Panc1 (cell line): Measurements from ENCODE around the gene LRMDA. TPM values are rescaled to one million over a fixed set of nuclear protein-coding genes. Genes with fewer than 3 reads are reported as not detected.

Experiments used
- ATAC-seq: fragments of 200-7000 bp; cut with Tn5 transposase; 2 replicates; pipeline ENCODE4 v1.9.1; 2020; ENCODE audit warnings: mild to moderate bottlenecking, moderate library complexity
- BruUV-seq: library from RNA; stranded (reverse); fragments of 400-500 nt; replicated peaks from 2 replicates; lab custom pipeline; 2021; lab: Mats Ljungman, UMichigan
- CTCF ChIA-PET: fragments of 300-600 bp; sonication (Branson Sonifier 250); formaldehyde crosslinking; loops from one replicate; lab custom pipeline; 2022; ENCODE audit warnings: antibody characterized with exemption; lab: Charles Lee
- POLR2A ChIA-PET: fragments of 300-600 bp; sonication (Branson Sonifier 250); formaldehyde crosslinking; loops from one replicate; lab custom pipeline; 2022; ENCODE audit warnings: antibody characterized with exemption; lab: Charles Lee
- DNase-seq: peaks from one replicate; pipeline ENCODE4 v3.0.0-alpha.2; 2010; ENCODE audit warnings: low read depth, low spot score
- H3K27ac ChIP-seq: 2 replicates; pipeline ENCODE4 v1.5.1; 2011; ENCODE audit warnings: mild to moderate bottlenecking, low read length, inconsistent platforms
- H3K27me3 ChIP-seq: fragments of 200-500 bp; sonication (Bioruptor generic); 2 replicates; pipeline ENCODE4 v1.6.0; 2014; ENCODE audit warnings: low read length, inconsistent platforms; ENCODE audit not compliant: control insufficient read depth, insufficient read depth
- H3K36me3 ChIP-seq: fragments of 200-500 bp; sonication (Bioruptor generic); 2 replicates; pipeline ENCODE4 v1.5.1; 2014; ENCODE audit warnings: inconsistent platforms, mild to moderate bottlenecking, low read length, moderate library complexity; ENCODE audit not compliant: control insufficient read depth, insufficient read depth
- H3K4me1 ChIP-seq: 2 replicates; pipeline ENCODE4 v1.5.1; 2011; ENCODE audit warnings: inconsistent platforms, mild to moderate bottlenecking, low read length, moderate library complexity; ENCODE audit not compliant: control insufficient read depth, insufficient read depth
- H3K4me3 ChIP-seq, 2 experiments: 2 replicates each; pipeline ENCODE4 v1.5.1; 2011 to 2012; ENCODE audit warnings: low read depth in 2 of 2, low read length in 2 of 2, mild to moderate bottlenecking in 2 of 2, inconsistent platforms in 1 of 2, moderate library complexity in 1 of 2
- H3K9me3 ChIP-seq: fragments of 200-500 bp; sonication (Bioruptor generic); 2 replicates; pipeline ENCODE4 v1.5.1; 2014; ENCODE audit warnings: low read depth, mild to moderate bottlenecking, inconsistent platforms, low read length, moderate library complexity; ENCODE audit not compliant: control insufficient read depth, insufficient read depth
- POLR2AphosphoS5 ChIP-seq: IDR thresholded peaks from 2 replicates; pipeline ENCODE4 v1.6.1; 2012; ENCODE audit warnings: mild to moderate bottlenecking, low read depth, low read length, moderate library complexity
- SIN3A ChIP-seq: IDR thresholded peaks from 2 replicates; pipeline ENCODE4 v1.6.1; 2012; ENCODE audit warnings: low read depth, mild to moderate bottlenecking, low read length, moderate library complexity, borderline replicate concordance; ENCODE audit not compliant: insufficient read depth
- TCF7L2 ChIP-seq: IDR thresholded peaks from 2 replicates; pipeline ENCODE4 v1.6.1; 2011; ENCODE audit warnings: mild to moderate bottlenecking, low read depth, low read length, inconsistent platforms
- in situ Hi-C: cut with HindIII; loops from 2 replicates; pipeline ENCODE4 v1.10.0; 2016; ENCODE audit warnings: low sequenced_read_pairs, low pct_unique_long_range_greater_than_20kb
- intact Hi-C: fragments of 100-400 bp; cut with micrococcal nuclease; formaldehyde crosslinking; loops from one replicate; pipeline ENCODE4 v1.10.0; 2022; ENCODE audit not compliant: unreplicated experiment
- total RNA-seq: library from RNA; stranded (reverse); gene quantifications from one replicate; pipeline ENCODE4 v1.2.1, GENCODE V29; 2021; ENCODE audit not compliant: unreplicated experiment
- TF ChIP-seq, protein P1 (sequence below), 2 experiments: IDR thresholded peaks; 2 replicates each; pipeline ENCODE4 v1.6.1; 2011 to 2012; ENCODE audit warnings: low read depth in 2 of 2, control low read depth in 1 of 2, low read length in 1 of 2, mild to moderate bottlenecking in 1 of 2, moderate library complexity in 1 of 2; ENCODE audit not compliant: insufficient read depth in 1 of 2
- TF ChIP-seq, protein P2 (sequence below): fragments of 450-650 bp; IDR thresholded peaks from 2 replicates; pipeline ENCODE4 v1.5.1; 2017; ENCODE audit warnings: mild to moderate bottlenecking

The LRMDA gene
- total RNA-seq, 1 experiment from 2014 or later, result 1.2 TPM

DNA sequence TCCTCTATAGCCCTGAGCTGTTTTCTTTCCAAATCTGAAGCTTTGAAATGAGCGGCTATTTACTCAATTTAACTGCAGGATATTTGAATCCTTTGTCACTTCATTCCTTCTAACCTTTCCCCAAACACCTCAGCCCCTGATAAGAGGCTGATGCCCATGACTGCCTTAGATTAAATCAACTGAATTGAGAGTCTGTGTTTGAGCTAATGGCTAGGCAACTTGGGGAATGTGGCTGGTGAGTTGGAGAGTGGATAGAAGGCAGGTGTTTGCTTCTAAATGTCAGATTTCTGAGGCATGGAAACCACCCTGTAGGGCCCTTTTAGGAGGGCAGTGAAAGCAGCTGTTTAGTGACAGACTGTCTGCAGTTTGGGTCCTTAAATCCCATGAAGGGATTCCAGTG is 759.9 kb downstream of the LRMDA start:
- POLR2A ChIA-PET, result no interaction called here
- no peak for ATAC-seq
- in situ Hi-C loops, result no loop called here

DNA sequence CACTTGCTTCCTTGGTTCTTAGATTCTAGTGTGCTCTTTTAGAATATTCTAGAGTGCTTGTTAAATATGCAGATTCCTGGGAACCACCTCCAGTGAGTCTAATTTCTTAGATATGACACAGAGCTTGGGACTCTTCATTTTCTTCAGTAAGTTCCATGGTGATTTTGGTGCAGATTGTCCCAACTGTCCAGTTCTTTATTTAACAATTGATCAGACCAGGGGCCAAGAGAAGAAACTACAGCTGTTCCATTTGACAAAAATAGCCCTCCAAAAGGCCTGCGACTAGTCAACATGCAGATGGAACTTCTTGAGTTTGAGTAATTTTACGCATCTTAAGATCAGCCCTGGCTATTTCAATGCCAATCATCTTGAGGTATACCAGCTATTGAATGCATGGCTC is 760.7 kb downstream of the LRMDA start:
- CTCF ChIA-PET, result no interaction called here

More for the DNA sequence above, 759.9 kb downstream of the LRMDA start:
- H3K9me3 ChIP-seq, result no peaks in the 10 kb centered on the region
- DNase-seq, result no peak
- intact Hi-C loops, result no loop called here
- no TSS peak for BruUV-seq
- H3K27me3 ChIP-seq, result peaks cover 2% of the 10 kb centered on the region; the same call in 1 of the 2 replicates
- CTCF ChIA-PET, result no interaction called here
- H3K36me3 ChIP-seq, result no peaks in the 10 kb centered on the region
- H3K4me3 ChIP-seq, result no peak overlapping the region
- TF ChIP-seq, protein P1, sequence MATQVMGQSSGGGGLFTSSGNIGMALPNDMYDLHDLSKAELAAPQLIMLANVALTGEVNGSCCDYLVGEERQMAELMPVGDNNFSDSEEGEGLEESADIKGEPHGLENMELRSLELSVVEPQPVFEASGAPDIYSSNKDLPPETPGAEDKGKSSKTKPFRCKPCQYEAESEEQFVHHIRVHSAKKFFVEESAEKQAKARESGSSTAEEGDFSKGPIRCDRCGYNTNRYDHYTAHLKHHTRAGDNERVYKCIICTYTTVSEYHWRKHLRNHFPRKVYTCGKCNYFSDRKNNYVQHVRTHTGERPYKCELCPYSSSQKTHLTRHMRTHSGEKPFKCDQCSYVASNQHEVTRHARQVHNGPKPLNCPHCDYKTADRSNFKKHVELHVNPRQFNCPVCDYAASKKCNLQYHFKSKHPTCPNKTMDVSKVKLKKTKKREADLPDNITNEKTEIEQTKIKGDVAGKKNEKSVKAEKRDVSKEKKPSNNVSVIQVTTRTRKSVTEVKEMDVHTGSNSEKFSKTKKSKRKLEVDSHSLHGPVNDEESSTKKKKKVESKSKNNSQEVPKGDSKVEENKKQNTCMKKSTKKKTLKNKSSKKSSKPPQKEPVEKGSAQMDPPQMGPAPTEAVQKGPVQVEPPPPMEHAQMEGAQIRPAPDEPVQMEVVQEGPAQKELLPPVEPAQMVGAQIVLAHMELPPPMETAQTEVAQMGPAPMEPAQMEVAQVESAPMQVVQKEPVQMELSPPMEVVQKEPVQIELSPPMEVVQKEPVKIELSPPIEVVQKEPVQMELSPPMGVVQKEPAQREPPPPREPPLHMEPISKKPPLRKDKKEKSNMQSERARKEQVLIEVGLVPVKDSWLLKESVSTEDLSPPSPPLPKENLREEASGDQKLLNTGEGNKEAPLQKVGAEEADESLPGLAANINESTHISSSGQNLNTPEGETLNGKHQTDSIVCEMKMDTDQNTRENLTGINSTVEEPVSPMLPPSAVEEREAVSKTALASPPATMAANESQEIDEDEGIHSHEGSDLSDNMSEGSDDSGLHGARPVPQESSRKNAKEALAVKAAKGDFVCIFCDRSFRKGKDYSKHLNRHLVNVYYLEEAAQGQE (IDR thresholded peaks at IDR 0.05; ENCODE audit: insufficient read depth in 1 of 2, low read depth in 2 of 2, low read length in 1 of 2), result no peak
- TF ChIP-seq POLR2AphosphoS5, result no peak
- no peak for TF ChIP-seq TCF7L2
- TF ChIP-seq, protein P2, sequence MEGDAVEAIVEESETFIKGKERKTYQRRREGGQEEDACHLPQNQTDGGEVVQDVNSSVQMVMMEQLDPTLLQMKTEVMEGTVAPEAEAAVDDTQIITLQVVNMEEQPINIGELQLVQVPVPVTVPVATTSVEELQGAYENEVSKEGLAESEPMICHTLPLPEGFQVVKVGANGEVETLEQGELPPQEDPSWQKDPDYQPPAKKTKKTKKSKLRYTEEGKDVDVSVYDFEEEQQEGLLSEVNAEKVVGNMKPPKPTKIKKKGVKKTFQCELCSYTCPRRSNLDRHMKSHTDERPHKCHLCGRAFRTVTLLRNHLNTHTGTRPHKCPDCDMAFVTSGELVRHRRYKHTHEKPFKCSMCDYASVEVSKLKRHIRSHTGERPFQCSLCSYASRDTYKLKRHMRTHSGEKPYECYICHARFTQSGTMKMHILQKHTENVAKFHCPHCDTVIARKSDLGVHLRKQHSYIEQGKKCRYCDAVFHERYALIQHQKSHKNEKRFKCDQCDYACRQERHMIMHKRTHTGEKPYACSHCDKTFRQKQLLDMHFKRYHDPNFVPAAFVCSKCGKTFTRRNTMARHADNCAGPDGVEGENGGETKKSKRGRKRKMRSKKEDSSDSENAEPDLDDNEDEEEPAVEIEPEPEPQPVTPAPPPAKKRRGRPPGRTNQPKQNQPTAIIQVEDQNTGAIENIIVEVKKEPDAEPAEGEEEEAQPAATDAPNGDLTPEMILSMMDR, result no peak
- TF ChIP-seq SIN3A, result no peak
- no peak overlapping the region for H3K27ac ChIP-seq
- H3K4me1 ChIP-seq, result no peaks in the 10 kb centered on the region

More for the DNA sequence above, 760.7 kb downstream of the LRMDA start:
- no peak overlapping the region for H3K27ac ChIP-seq
- intact Hi-C loops (no loop called here), in situ Hi-C loops (no loop called here)
- no peaks in the 10 kb centered on the region for H3K9me3 ChIP-seq
- no peak for DNase-seq
- POLR2A ChIA-PET, result no interaction called here
- H3K4me1 ChIP-seq, result no peaks in the 10 kb centered on the region
- ATAC-seq, result no peak
- no peaks in the 10 kb centered on the region for H3K36me3 ChIP-seq
- TF ChIP-seq SIN3A, result no peak
- no peak for TF ChIP-seq TCF7L2
- TF ChIP-seq POLR2AphosphoS5, result no peak
- TF ChIP-seq, protein P2, result no peak
- TF ChIP-seq, protein P1 (IDR thresholded peaks at IDR 0.05; ENCODE audit: insufficient read depth in 1 of 2, low read depth in 2 of 2, low read length in 1 of 2), result no peak
- no peaks in the 10 kb centered on the region for H3K27me3 ChIP-seq
- no TSS peak for BruUV-seq
- no peak overlapping the region for H3K4me3 ChIP-seq
